GM23248 (cell line): ENCODE results near the gene NCBP2. TPM values are rescaled to one million over a fixed set of nuclear protein-coding genes. Genes with fewer than 3 reads are reported as not detected.

Experiments
- DNase-seq: peaks from one replicate; pipeline ENCODE4 v3.0.0-alpha.2; 2015
- H2AFZ ChIP-seq: fragments of 200-600 bp; sonication (generic); 2 replicates; pipeline ENCODE4 v1.6.1; 2016; ENCODE audit warnings: antibody characterized with exemption
- H3F3A ChIP-seq: fragments of 200-600 bp; sonication (generic); 2 replicates; pipeline ENCODE4 v1.6.1; 2016; ENCODE audit warnings: mild to moderate bottlenecking, antibody characterized with exemption, mixed run types; ENCODE audit not compliant: insufficient read depth
- H3K27ac ChIP-seq: fragments of 200-600 bp; sonication (generic); 2 replicates; pipeline ENCODE4 v1.5.1; 2016; ENCODE audit warnings: mild to moderate bottlenecking
- H3K27me3 ChIP-seq: fragments of 200-600 bp; sonication (generic); replicated peaks from 2 replicates; pipeline ENCODE4 v1.6.1; 2016; ENCODE audit warnings: mild to moderate bottlenecking; ENCODE audit not compliant: insufficient read depth
- H3K36me3 ChIP-seq: fragments of 200-600 bp; sonication (generic); 2 replicates; pipeline ENCODE4 v1.6.1; 2016; ENCODE audit warnings: low read depth, mild to moderate bottlenecking
- H3K4me1 ChIP-seq: fragments of 200-600 bp; sonication (generic); 2 replicates; pipeline ENCODE4 v1.6.1; 2016; ENCODE audit warnings: mild to moderate bottlenecking; ENCODE audit not compliant: insufficient read depth
- H3K4me2 ChIP-seq: fragments of 200-600 bp; sonication (generic); one replicate; pipeline ENCODE4 v1.6.1; 2016; ENCODE audit warnings: mild to moderate bottlenecking; ENCODE audit not compliant: unreplicated experiment
- H3K4me3 ChIP-seq: fragments of 200-600 bp; sonication (generic); 2 replicates; pipeline ENCODE4 v1.5.1; 2016; ENCODE audit warnings: mild to moderate bottlenecking
- H3K79me2 ChIP-seq: fragments of 200-600 bp; sonication (generic); 2 replicates; pipeline ENCODE4 v1.6.1; 2016; ENCODE audit warnings: mild to moderate bottlenecking; ENCODE audit not compliant: insufficient read depth
- H3K9ac ChIP-seq: fragments of 200-600 bp; sonication (generic); 2 replicates; pipeline ENCODE4 v1.6.1; 2016; ENCODE audit warnings: mild to moderate bottlenecking
- H3K9me2 ChIP-seq: fragments of 200-600 bp; sonication (generic); 2 replicates; pipeline ENCODE4 v1.6.1; 2016; ENCODE audit warnings: mixed run types, mild to moderate bottlenecking, moderate library complexity; ENCODE audit not compliant: insufficient read depth
- H3K9me3 ChIP-seq: fragments of 200-600 bp; sonication (generic); one replicate; pipeline ENCODE4 v1.6.1; 2017; ENCODE audit warnings: low read depth
- H4K20me1 ChIP-seq: fragments of 200-600 bp; sonication (generic); 2 replicates; pipeline ENCODE4 v1.6.0; 2016; ENCODE audit not compliant: insufficient read depth
- EZH2 ChIP-seq: fragments of 200-600 bp; sonication (generic); IDR thresholded peaks from 2 replicates; pipeline ENCODE4 v1.6.1; 2018; ENCODE audit warnings: antibody characterized with exemption, mild to moderate bottlenecking; ENCODE audit not compliant: insufficient read depth, poor library complexity, severe bottlenecking
- EZH2phosphoT487 ChIP-seq: fragments of 200-600 bp; sonication (generic); IDR thresholded peaks from 2 replicates; pipeline ENCODE4 v1.6.1; 2018; ENCODE audit warnings: antibody characterized with exemption, moderate library complexity, mild to moderate bottlenecking, low read depth; ENCODE audit not compliant: insufficient read depth
- WGBS, 2 experiments: methylation state at CpG; one replicate each; pipeline ENCODE4 v1.1.6; 2015 to 2017; ENCODE audit warnings: low lambda C conversion rate in 2 of 2, low coverage in 1 of 2; ENCODE audit errors: missing lambda C conversion rate in 2 of 2; 5-methylcytosine and 5-hydroxymethylcytosine counted together
- in situ Hi-C: fragments of 300-500 bp; cut with MboI; formaldehyde crosslinking; loops from 2 replicates; pipeline ENCODE4 v1.15.0; 2020
- polyA plus RNA-seq: library from polyadenylated mRNA; unstranded; fragments of >200 nt; fragmentation: Nextera tagmentation; extraction: Ambion mirVana; gene quantifications from 2 replicates; pipeline ENCODE4 v1.2.1, GENCODE V29; 2016
- total RNA-seq: library from RNA; depleted of rRNA; stranded (reverse); fragments of >200 nt; shearing (Covaris generic); gene quantifications from 2 replicates; pipeline ENCODE4 v1.2.3, GENCODE V29; 2014

NCBP2 gene
- total and polyA plus RNA-seq, 2 experiments from 2014 or later, result 75.3 to 107 TPM

GRCh38 chr3:196969134-196969659 lies 26.9 kb upstream of the NCBP2 start:
- no peaks in the 10 kb centered on the region for H3K36me3 ChIP-seq
- in situ Hi-C loops, result no loop called here
- H3F3A ChIP-seq, result no peaks in the 10 kb centered on the region
- H4K20me1 ChIP-seq, result no peaks in the 10 kb centered on the region
- no peak for TF ChIP-seq EZH2phosphoT487
- no peak for TF ChIP-seq EZH2
- no peaks in the 10 kb centered on the region for H3K79me2 ChIP-seq
- peak overlapping the region; percentile 90 for H3K4me3 ChIP-seq
- no peak overlapping the region for H3K27ac ChIP-seq
- H3K9me2 ChIP-seq, result no peaks in the 10 kb centered on the region
- WGBS, 2 experiments, result 1% methylated on average over 52 to 70 of the region's 72 CpGs
- peak overlapping the region; percentile 94 for H2AFZ ChIP-seq
- H3K9ac ChIP-seq, result peak overlapping the region; percentile 59
- no peaks in the 10 kb centered on the region for H3K27me3 ChIP-seq
- peak overlapping the region; percentile 82 for H3K4me2 ChIP-seq
- DNase-seq, result peak; percentile 59
- no peaks in the 10 kb centered on the region for H3K4me1 ChIP-seq
- H3K9me3 ChIP-seq, result no peaks in the 10 kb centered on the region

DNA sequence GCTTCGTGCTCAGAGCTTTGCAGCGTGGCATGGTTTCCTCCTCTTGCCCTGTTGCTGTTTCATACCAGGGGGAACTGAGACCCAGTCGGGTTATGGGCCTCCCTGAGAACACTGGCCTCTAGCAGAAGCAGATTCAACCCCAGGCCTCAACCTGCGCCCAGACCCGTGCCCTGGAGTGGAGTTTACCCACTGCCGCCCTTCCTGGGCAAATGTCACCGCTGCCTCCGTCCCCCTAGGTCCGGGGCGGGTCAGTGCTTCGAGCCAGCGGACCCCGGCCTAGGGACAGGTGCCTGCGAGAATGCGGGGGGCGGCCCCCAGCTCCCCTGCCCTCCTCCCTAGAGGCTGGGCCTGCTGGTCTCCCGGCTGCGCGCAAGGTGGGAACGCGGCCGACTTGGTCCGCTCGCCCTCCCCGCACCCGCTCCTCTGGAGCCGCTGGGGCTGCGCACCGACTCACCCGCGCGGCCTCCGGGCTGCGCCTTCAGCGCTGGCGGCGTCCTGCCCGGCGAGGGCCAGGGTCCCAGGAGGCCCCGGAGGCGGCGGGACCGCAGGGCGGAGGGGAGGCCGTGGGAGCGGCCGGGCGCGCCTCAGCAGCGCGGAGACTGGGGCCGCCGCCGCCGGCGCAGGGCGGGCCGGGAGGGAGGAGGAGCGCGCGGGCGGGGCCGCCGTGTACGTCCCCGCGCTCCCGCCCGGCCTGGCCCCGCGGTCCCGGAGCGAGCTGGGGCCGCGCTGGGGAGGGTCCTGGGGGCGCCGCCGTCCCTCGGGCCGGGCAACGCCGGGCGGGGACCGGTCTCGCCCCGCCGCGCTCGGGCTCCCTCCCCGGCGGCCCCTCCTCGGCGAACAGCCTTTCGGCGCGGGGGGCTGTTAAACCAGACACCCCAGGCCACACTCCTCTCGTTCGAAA lies 26.2 kb upstream of the NCBP2 start, which contains the start of gene PIGZ:
Gene PIGZ (minus strand): TSS at position 601 of the 901 bp plus-strand sequence. CDS start 16,802 bp downstream, outside the sequence.
- H3K79me2 ChIP-seq, result no peaks in the 10 kb centered on the region
- H3K36me3 ChIP-seq, result no peaks in the 10 kb centered on the region
- H3K9ac ChIP-seq, result peak within 1 kb of the TSS; percentile 74
- in situ Hi-C loops, result no loop called here
- no peak within 1 kb of the TSS for H3K27ac ChIP-seq
- DNase-seq, result peak; percentile 76
- no peaks in the 10 kb centered on the region for H3K9me3 ChIP-seq
- H3K4me2 ChIP-seq, result peak within 1 kb of the TSS; percentile 94
- no peaks in the 10 kb centered on the region for H4K20me1 ChIP-seq
- H2AFZ ChIP-seq, result peak within 1 kb of the TSS; percentile 96
- TF ChIP-seq EZH2phosphoT487 (no peak), EZH2 (no peak)
- H3F3A ChIP-seq, result no peaks in the 10 kb centered on the region
- no peaks in the 10 kb centered on the region for H3K27me3 ChIP-seq
- WGBS, 2 experiments, result 3 to 6% methylated on average over 33 to 54 of the region's 98 CpGs
- H3K9me2 ChIP-seq, result no peaks in the 10 kb centered on the region
- no peaks in the 10 kb centered on the region for H3K4me1 ChIP-seq
- peak within 1 kb of the TSS; percentile 90 for H3K4me3 ChIP-seq

GRCh38 chr3:196967412-196968232 lies 25.3 kb upstream of the NCBP2 start:
- Histone ChIP-seq H3K27ac (no peak overlapping the region), H3K9me3 (no peaks in the 10 kb centered on the region), H3K9me2 (no peaks in the 10 kb centered on the region), H3K36me3 (no peaks in the 10 kb centered on the region), H2AFZ (peak overlapping the region; percentile 96), H3K4me2 (peak overlapping the region; percentile 94), H3K4me3 (peak overlapping the region; percentile 90), H4K20me1 (no peaks in the 10 kb centered on the region), H3F3A (no peaks in the 10 kb centered on the region), H3K4me1 (no peaks in the 10 kb centered on the region), H3K79me2 (no peaks in the 10 kb centered on the region), H3K9ac (peak overlapping the region; percentile 74), H3K27me3 (no peaks in the 10 kb centered on the region)
- in situ Hi-C loops, result no loop called here
- 82% methylated on average over 35 of the region's 35 CpGs for WGBS, 2 experiments
- TF ChIP-seq EZH2phosphoT487 (no peak), EZH2 (no peak)
- DNase-seq, result no peak
